BJ (cell line): ENCODE results near the gene ULK1. TPM values are rescaled to one million over a fixed set of nuclear protein-coding genes. Genes with fewer than 3 reads are reported as not detected.

Experiments used
- CTCF ChIA-PET: fragments of 350-600 bp; formaldehyde crosslinking; extraction: SDS; loops from one replicate; lab custom pipeline; 2021; ENCODE audit warnings: antibody characterized with exemption, inconsistent platforms; lab: Yijun Ruan, JAX
- POLR2A ChIA-PET: fragments of 300-600 bp; sonication (Branson Sonifier 250); formaldehyde crosslinking; extraction: SDS; loops from one replicate; lab custom pipeline; 2021; ENCODE audit warnings: antibody characterized with exemption; lab: Charles Lee
- DNase-seq: peaks from one replicate; pipeline ENCODE4 v3.0.0-alpha.2; 2011; ENCODE audit warnings: low read depth
- H3K27me3 ChIP-seq: 2 replicates; pipeline ENCODE4 v1.6.0; 2011; ENCODE audit warnings: low read length; ENCODE audit not compliant: control insufficient read depth, insufficient read depth
- H3K36me3 ChIP-seq: 2 replicates; pipeline ENCODE4 v1.5.1; 2011; ENCODE audit warnings: low read length; ENCODE audit not compliant: control insufficient read depth, insufficient read depth
- H3K4me3 ChIP-seq: 2 replicates; pipeline ENCODE4 v1.5.1; 2011; ENCODE audit warnings: low read depth, mild to moderate bottlenecking, control low read depth, low read length
- CTCF ChIP-seq: IDR thresholded peaks from 2 replicates; pipeline ENCODE4 v1.5.1; 2011; ENCODE audit warnings: low read depth, mild to moderate bottlenecking, control low read depth, inconsistent platforms, low read length, moderate library complexity; ENCODE audit not compliant: insufficient read depth
- polyA minus RNA-seq: library from RNA; depleted of rRNA, polyadenylated mRNA; stranded (reverse); fragments of >200 nt; gene quantifications from 2 replicates; pipeline ENCODE4 v1.2.3, GENCODE V29; 2011; rRNA and poly(A)+ RNA removed
- polyA plus RNA-seq: library from polyadenylated mRNA; depleted of rRNA; stranded (reverse); fragments of >200 nt; gene quantifications from 2 replicates; pipeline ENCODE4 v1.2.3, GENCODE V29; 2011; rRNA removed

The ULK1 gene
- polyA plus RNA-seq = 7.8 and 13.7 TPM in 2 replicates
- polyA minus RNA-seq = 7.5 and 8.9 TPM in 2 replicates

- Histone ChIP-seq H3K36me3 (peaks cover 10% of the 10 kb centered on the region), H3K4me3 (peak within 1 kb of the TSS; percentile 82), H3K27me3 (no peaks in the 10 kb centered on the region; the same call in 1 of the 2 replicates)
- POLR2A ChIA-PET = no interaction called here
- DNase-seq = no peak
- CTCF ChIA-PET = no interaction called here
- TF ChIP-seq CTCF = no peak
These were observed at the start of gene ULK1 for GRCh38 chr12:131894313-131894860. TSS of gene ULK1 (plus strand) at chr12:131894622. CDS start at chr12:131895002, 380 bp downstream.

DNA sequence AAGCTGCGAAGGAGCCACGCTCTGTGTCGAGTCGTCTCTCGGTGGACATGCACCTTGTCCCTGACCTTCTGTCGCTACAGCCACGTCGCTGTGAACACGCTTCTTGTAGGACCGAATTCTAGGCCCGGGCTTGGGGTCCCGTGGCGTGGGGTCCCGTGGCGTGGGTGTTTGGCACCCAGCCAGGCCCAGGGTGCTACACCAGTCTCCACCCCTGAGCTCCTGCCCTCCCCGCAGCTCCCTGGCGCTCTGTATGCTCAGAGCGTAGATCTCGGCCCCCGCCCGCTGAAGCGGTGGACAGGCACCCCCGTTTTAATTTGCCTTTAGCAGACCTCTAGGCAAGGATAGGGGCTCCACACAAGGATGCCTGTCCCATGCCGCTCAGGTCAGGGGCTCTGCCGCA, 49.8 kb upstream of the ULK1 start:
- Histone ChIP-seq H3K4me3 (no peak overlapping the region), H3K27me3 (no peaks in the 10 kb centered on the region), H3K36me3 (peaks cover 21% of the 10 kb centered on the region)
- TF ChIP-seq CTCF = no peak
- no peak for DNase-seq
- CTCF ChIA-PET = interaction anchor here (0.6 to 1.5 kb wide), 3 partner anchors 9 to 825 kb away, joined by 3 to 4 read pairs (median 3); no protein-coding TSS in a partner anchor
- POLR2A ChIA-PET = no interaction called here

GRCh38 chr12:131845121-131845520, 49.3 kb upstream of the ULK1 start:
- Histone ChIP-seq H3K36me3 (peaks cover 23% of the 10 kb centered on the region), H3K27me3 (no peaks in the 10 kb centered on the region), H3K4me3 (no peak overlapping the region)
- no peak for TF ChIP-seq CTCF
- no peak for DNase-seq
- CTCF ChIA-PET = interaction anchor here (1.5 kb wide), 1 partner anchor 10 kb away, joined by 4 read pairs; no protein-coding TSS in a partner anchor
- POLR2A ChIA-PET = no interaction called here

- CTCF ChIA-PET = no interaction called here
- no peak for TF ChIP-seq CTCF
- no peaks in the 10 kb centered on the region for H3K27me3 ChIP-seq
- no peak overlapping the region for H3K4me3 ChIP-seq
- H3K36me3 ChIP-seq = peaks cover 15% of the 10 kb centered on the region
- no peak for DNase-seq
- POLR2A ChIA-PET = no interaction called here
These were observed 47.0 kb upstream of the ULK1 start for GRCh38 chr12:131847456-131847855.

DNA sequence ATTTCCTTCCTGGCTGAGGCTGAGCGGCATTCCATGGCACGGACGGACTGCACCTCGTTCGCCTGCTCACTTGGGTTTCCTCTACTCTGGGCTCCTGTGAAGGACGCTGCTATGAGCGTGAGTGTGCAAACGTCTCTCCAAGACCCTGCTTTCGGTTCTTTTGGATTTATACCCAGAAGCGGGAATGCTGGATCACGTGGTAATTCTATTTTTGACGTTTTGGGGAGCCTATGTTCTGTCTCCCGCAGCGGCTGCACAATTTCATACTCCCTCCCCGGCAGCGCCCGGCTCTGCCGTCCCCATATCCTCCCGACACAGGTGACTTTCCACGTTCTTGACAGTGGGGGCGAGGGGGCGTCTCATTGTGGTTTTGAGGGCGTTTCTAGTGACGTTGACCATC, 45.7 kb upstream of the ULK1 start:
- TF ChIP-seq CTCF = no peak
- Histone ChIP-seq H3K27me3 (no peaks in the 10 kb centered on the region), H3K36me3 (peaks cover 15% of the 10 kb centered on the region), H3K4me3 (no peak overlapping the region)
- no peak for DNase-seq
- ChIA-PET CTCF (no interaction called here), POLR2A (no interaction called here)
